HG02623 (cell line): Measurements from ENCODE around the gene IDE.
"Not testable (repeated sequence)": the region's sequence is repeated elsewhere in the genome, so short reads cannot be mapped to it uniquely, and the experiment has no call there.

Experiments
- ATAC-seq: cut with Tn5 transposase; IDR thresholded peaks from one replicate; pipeline ENCODE4 v1.9.1; 2021; ENCODE audit warnings: moderate library complexity; ENCODE audit not compliant: unreplicated experiment

Gene IDE

GRCh38 chr10:92420546-92421275 lies 153.2 kb downstream of the IDE start:
- ATAC-seq: no peak

GRCh38 chr10:92419740-92420545 lies 153.9 kb downstream of the IDE start:
- ATAC-seq: no peak

GRCh38 chr10:92418891-92419290 lies 155.0 kb downstream of the IDE start:
- ATAC-seq: no peak

GRCh38 chr10:92418221-92418620 lies 155.7 kb downstream of the IDE start:
- no peak for ATAC-seq

GRCh38 chr10:92413519-92413918 lies 160.4 kb downstream of the IDE start:
- ATAC-seq: no peak

GRCh38 chr10:92413011-92413410 lies 160.9 kb downstream of the IDE start:
- no peak for ATAC-seq

GRCh38 chr10:92411406-92411805 lies 162.5 kb downstream of the IDE start:
- ATAC-seq: no peak

- ATAC-seq: no peak
Measured at GRCh38 chr10:92410501-92410900, 163.4 kb downstream of the IDE start.

- ATAC-seq: no peak
Measured at GRCh38 chr10:92408017-92408361, 165.9 kb downstream of the IDE start.

GRCh38 chr10:92407305-92408016 lies 166.4 kb downstream of the IDE start:
- no peak for ATAC-seq

- ATAC-seq: no peak
Measured at GRCh38 chr10:92405419-92405924, 168.4 kb downstream of the IDE start.

GRCh38 chr10:92404612-92405418 lies 169.1 kb downstream of the IDE start:
- no peak for ATAC-seq

- ATAC-seq: not testable (repeated sequence)
Measured at GRCh38 chr10:92402234-92402633, 171.7 kb downstream of the IDE start.
